Heart left ventricle (tissue), 16 donors: Measurements from ENCODE around the gene FNIP1. TPM values are rescaled to one million over a fixed set of nuclear protein-coding genes. Genes with fewer than 3 reads are reported as not detected.
A peak's percentile ranks its signal among the peaks of the same experiment; 100 is the strongest.

ENCODE experiments used
- ATAC-seq, 4 donors: fragments of 200-7000 bp; cut with Tn5 transposase; one replicate each; pipeline ENCODE4 v1.9.1; 2020 to 2022; ENCODE audit warnings: moderate library complexity in 4 of 4, mild to moderate bottlenecking in 3 of 4, moderate number of reproducible peaks in 1 of 4
- DNase-seq, 5 donors: peaks; one replicate each; pipeline ENCODE4 v3.0.0-alpha.2; 2020
- H3K27ac ChIP-seq, 12 donors: fragments of 200-600 bp; sonication (generic) in 4 of 12; one replicate each; pipeline versions ENCODE4 v1.5.0 to v1.8.0; 2016 to 2022; ENCODE audit warnings: mild to moderate bottlenecking in 2 of 12
- H3K27me3 ChIP-seq, 9 donors: fragments of 200-600 bp; sonication (generic) in 2 of 9; one replicate each; pipeline versions ENCODE4 v1.5.1 to v1.8.0; 2016 to 2022; ENCODE audit warnings: mild to moderate bottlenecking in 3 of 9
- H3K36me3 ChIP-seq, 9 donors: fragments of 200-600 bp; sonication (generic) in 2 of 9; one replicate each; pipeline versions ENCODE4 v1.5.0 to v1.8.0; 2018 to 2022; ENCODE audit warnings: mild to moderate bottlenecking in 2 of 9
- H3K4me1 ChIP-seq, 12 donors: fragments of 200-600 bp; sonication (generic) in 4 of 12; one replicate each; pipeline versions ENCODE4 v1.5.0 to v1.8.0; 2016 to 2022; ENCODE audit warnings: mild to moderate bottlenecking in 3 of 12
- H3K4me3 ChIP-seq, 12 donors: fragments of 200-600 bp; sonication (generic) in 4 of 12; one replicate each; pipeline versions ENCODE4 v1.5.0 to v1.8.0; 2017 to 2022; ENCODE audit warnings: mild to moderate bottlenecking in 9 of 12, moderate library complexity in 4 of 12
- H3K9me3 ChIP-seq, 12 donors: fragments of 200-600 bp; sonication (generic) in 4 of 12; one replicate each; pipeline versions ENCODE4 v1.5.0 to v1.8.0; 2016 to 2022; ENCODE audit warnings: mild to moderate bottlenecking in 1 of 12
- CTCF ChIP-seq, 12 donors: fragments of 200-600 bp; sonication (generic) in 4 of 12; IDR thresholded peaks; one replicate each; pipeline versions ENCODE4 v1.5.0 to v1.8.0; 2018 to 2022; ENCODE audit warnings: antibody characterized with exemption in 12 of 12, mild to moderate bottlenecking in 5 of 12
- POLR2A ChIP-seq, 2 donors: fragments of 450-650 bp; IDR thresholded peaks; one replicate each; pipeline ENCODE4 v1.6.1; 2017; ENCODE audit warnings: antibody characterized with exemption in 2 of 2, mild to moderate bottlenecking in 2 of 2, moderate library complexity in 2 of 2
- WGBS, 4 donors: extraction: QIAGEN DNeasy Blood & Tissue Kit in 2 of 4; methylation state at CpG; one replicate each; pipeline versions ENCODE4 v1.1.5 to v1.1.7; 2013 to 2018; 5-methylcytosine and 5-hydroxymethylcytosine counted together
- intact Hi-C, 10 donors: fragments of 100-400 bp; cut with DNase I; formaldehyde crosslinking; loops; one replicate each; pipeline versions ENCODE4 v1.11.1 to v1.14.2; 2022
- polyA plus RNA-seq, 2 donors: library from polyadenylated mRNA; stranded (reverse); fragments of 200-250 nt; gene quantifications; one replicate each; pipeline ENCODE4 v1.2.3, GENCODE V29; 2013
- total RNA-seq, 9 donors: library from RNA; depleted of rRNA in 2 of 9; stranded (reverse); fragments of >200 nt in 2 of 9; fragmentation: NEBNext Ultra II Directional in 3 of 9; extraction: Animal tissue kit (Norgen Biotek cat#: 25700) in 3 of 9; gene quantifications; one replicate each; pipeline versions ENCODE4 v1.1.0 to v1.2.4, GENCODE V29; 2016 to 2023
- donor health status: ischemic (EF 13 %, LVEDD 7.1; RV severe dilation, severe dysfunction).
- donor health status: healthy with polysubstance abuse.
- donor health status: DM: no; HTN: yes; CAD: no.
- donor health status: DM: no; HTN: no; CAD: no.
- donor health status: ischemic (EF 25% LVEDD 6.9; RV normal size, moderate dysfunction).
- donor health status: ischemic (EF 25% LVEDD 5.7; RV mildly dilated, moderate dysfunction).
- donor health status: healthy.
- donor health status: DM: yes; HTN: yes; CAD: no.
- donor health status: ischemic (EF 35%, LVEDD 5.7; RV mildly dilated, moderate dysfunction).
- donor health status: nonischemic (EF 11% LVEDD 7.7; RV severe dilation, severe dysfunction).
- donor health status: DM: yes; HTN: yes; CAD: no.
- donor health status: PGD.
- donor health status: ischemic (EF 29% LVEDD 5.4; RV normal size, mild dysfunction).
- donor health status: nonischemic (EF 23%, LVEDD 6.1; RV moderate dilation, normal function).

Gene FNIP1
- total and polyA plus RNA-seq, 11 donors: 5.6 to 41.3 (median 33.7) TPM

- H3K4me1 ChIP-seq: peaks cover 0 to 42% (median 27%) of the 10 kb centered on the region in 12 donors
- intact Hi-C loops: loop anchor here in 2 of 10 donors (2.0 to 5.0 kb wide), 2 partner anchors 35 to 37 kb away; partner anchors contain the start of gene RAPGEF6 (in 2 of the 2)
- H3K9me3 ChIP-seq: no peaks in the 10 kb centered on the region
- H3K36me3 ChIP-seq: peaks cover 0 to 72% (median 58%) of the 10 kb centered on the region in 9 donors
- DNase-seq: peak in 1 of 5 donors; percentile 42
- no peak overlapping the region for H3K4me3 ChIP-seq
- no peaks in the 10 kb centered on the region for H3K27me3 ChIP-seq
- TF ChIP-seq POLR2A (IDR thresholded peaks at IDR 0.05): no peak
- TF ChIP-seq CTCF (IDR thresholded peaks at IDR 0.05): no peak
- peak; percentile 90 to 95 (median 94) for ATAC-seq
- peak overlapping the region; percentile 19 to 87 (median 78) for H3K27ac ChIP-seq
- 11 to 20% (median 17%) methylated on average over 2 of the region's 2 CpGs for WGBS, 4 donors
Observed at GRCh38 chr5:131671994-131672655, 124.7 kb downstream of the FNIP1 start.

GRCh38 chr5:131671409-131671808, 125.4 kb downstream of the FNIP1 start:
- Histone ChIP-seq H3K27ac (peak overlapping the region; percentile 19 to 87 (median 78)), H3K4me3 (no peak overlapping the region), H3K27me3 (no peaks in the 10 kb centered on the region), H3K9me3 (no peaks in the 10 kb centered on the region), H3K4me1 (peaks cover 0 to 42% (median 27%) of the 10 kb centered on the region in 12 donors), H3K36me3 (peaks cover 0 to 67% (median 54%) of the 10 kb centered on the region in 9 donors)
- intact Hi-C loops: loop anchor here in 1 of 10 donors (5.0 kb wide), 1 partner anchor 34 kb away; the partner anchor contains the start of gene RAPGEF6
- DNase-seq (no peak), ATAC-seq (peak in 2 of 4 donors; percentile 9 to 14)
- TF ChIP-seq POLR2A (IDR thresholded peaks at IDR 0.05) (no peak), CTCF (IDR thresholded peaks at IDR 0.05) (no peak)

DNA sequence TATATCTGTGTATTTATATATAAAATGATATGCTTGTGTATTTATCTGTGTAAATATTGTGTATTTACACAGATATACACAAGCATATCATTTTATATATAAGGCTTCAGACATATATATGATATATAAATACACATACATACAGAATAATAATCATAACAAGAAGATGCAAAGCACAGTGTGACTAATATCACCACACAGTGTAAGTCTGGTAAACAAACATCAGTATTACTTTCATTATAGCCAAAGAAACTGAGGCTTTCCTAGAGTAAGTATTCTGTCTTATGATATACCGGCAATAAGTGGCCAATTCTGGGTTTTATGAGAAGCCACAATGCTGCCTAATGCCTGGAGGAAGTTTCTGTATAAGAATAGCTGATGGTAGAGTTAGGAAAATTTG, 131.9 kb downstream of the FNIP1 start:
- H3K27me3 ChIP-seq: no peaks in the 10 kb centered on the region
- DNase-seq (no peak), ATAC-seq (no peak)
- WGBS, 4 donors: 93 to 97% (median 96%) methylated on average over 1 of the region's 1 CpG
- no peak overlapping the region for H3K27ac ChIP-seq
- no peak overlapping the region for H3K4me3 ChIP-seq
- intact Hi-C loops: no loop called here
- TF ChIP-seq CTCF (IDR thresholded peaks at IDR 0.05) (no peak), POLR2A (IDR thresholded peaks at IDR 0.05) (no peak)
- peaks cover 0 to 7% (median 0%) of the 10 kb centered on the region in 12 donors for H3K4me1 ChIP-seq
- peaks cover 0 to 10% (median 2%) of the 10 kb centered on the region in 12 donors for H3K9me3 ChIP-seq
- H3K36me3 ChIP-seq: peaks cover 0 to 88% (median 68%) of the 10 kb centered on the region in 9 donors

- Histone ChIP-seq H3K4me1 (peaks cover 0 to 7% (median 0%) of the 10 kb centered on the region in 12 donors), H3K4me3 (no peak overlapping the region), H3K27ac (no peak overlapping the region), H3K36me3 (peaks cover 0 to 86% (median 56%) of the 10 kb centered on the region in 9 donors), H3K27me3 (no peaks in the 10 kb centered on the region), H3K9me3 (peaks cover 0 to 17% (median 2%) of the 10 kb centered on the region in 12 donors)
- intact Hi-C loops: no loop called here
- 91 to 100% (median 96%) methylated on average over 1 of the region's 1 CpG for WGBS, 4 donors
- DNase-seq (no peak), ATAC-seq (no peak)
- TF ChIP-seq POLR2A (IDR thresholded peaks at IDR 0.05) (no peak), CTCF (IDR thresholded peaks at IDR 0.05) (no peak)
Observed at GRCh38 chr5:131661933-131662332, 134.9 kb downstream of the FNIP1 start.
